CD4-positive, alpha-beta memory T cell (primary cell): ENCODE data around the gene SLX4IP. TPM values are rescaled to one million over a fixed set of nuclear protein-coding genes. Genes with fewer than 3 reads are reported as not detected.

Experiments used
- CTCF ChIA-PET: fragments of 350-600 bp; sonication (Branson Sonifier 250); formaldehyde crosslinking; loops from one replicate; lab custom pipeline; 2021; ENCODE audit warnings: inconsistent platforms; ENCODE audit not compliant: partially characterized antibody; lab: Charles Lee
- POLR2A ChIA-PET: fragments of 350-600 bp; sonication (Branson Sonifier 250); formaldehyde crosslinking; loops from one replicate; lab custom pipeline; 2021; ENCODE audit not compliant: partially characterized antibody; lab: Charles Lee
- DNase-seq, 5 donors: peaks; one replicate each; pipeline versions ENCODE4 v3.0.0 to v3.0.0-alpha.2; 2020 to 2022; ENCODE audit warnings: mixed read lengths in 1 of 5
- H3K27ac ChIP-seq: one replicate; pipeline ENCODE4 v1.7.0; 2013; ENCODE audit warnings: low read depth, low read length
- H3K27me3 ChIP-seq: 2 replicates; pipeline ENCODE4 v1.7.0; 2013; ENCODE audit warnings: mild to moderate bottlenecking, low read length, moderate library complexity; ENCODE audit not compliant: insufficient read depth
- H3K36me3 ChIP-seq: 2 replicates; pipeline ENCODE4 v1.7.0; 2013; ENCODE audit warnings: mild to moderate bottlenecking, low read length, moderate library complexity; ENCODE audit not compliant: insufficient read depth
- H3K4me1 ChIP-seq: 2 replicates; pipeline ENCODE4 v1.7.0; 2013; ENCODE audit warnings: mild to moderate bottlenecking, low read length, moderate library complexity; ENCODE audit not compliant: insufficient read depth
- H3K4me3 ChIP-seq, 2 donors: one replicate each; pipeline ENCODE4 v1.7.0; 2013; ENCODE audit warnings: low read length in 2 of 2, mild to moderate bottlenecking in 1 of 2
- H3K9me3 ChIP-seq, 2 donors: one replicate each; pipeline ENCODE4 v1.7.0; 2013; ENCODE audit warnings: low read length in 2 of 2, control low read depth in 1 of 2; ENCODE audit not compliant: control insufficient read depth in 1 of 2
- H3K27ac Mint-ChIP-seq, 7 donors: one replicate each; pipeline ENCODE4 v1.8.0; 2020 to 2021; ENCODE audit warnings: mixed read lengths in 7 of 7, mild to moderate bottlenecking in 6 of 7, inconsistent platforms in 3 of 7, moderate library complexity in 3 of 7
- H3K27me3 Mint-ChIP-seq, 2 donors: one replicate each; pipeline ENCODE4 v1.8.0; 2020 to 2021; ENCODE audit warnings: mixed read lengths in 2 of 2
- H3K36me3 Mint-ChIP-seq, 2 donors: one replicate each; pipeline ENCODE4 v1.8.0; 2020 to 2021; ENCODE audit warnings: mixed read lengths in 2 of 2, inconsistent platforms in 1 of 2, mild to moderate bottlenecking in 1 of 2
- H3K4me1 Mint-ChIP-seq, 4 donors: one replicate each; pipeline ENCODE4 v1.8.0; 2020 to 2021; ENCODE audit warnings: mixed read lengths in 4 of 4, mild to moderate bottlenecking in 1 of 4
- H3K4me3 Mint-ChIP-seq, 8 donors: one replicate each; pipeline ENCODE4 v1.8.0; 2020 to 2021; ENCODE audit warnings: mixed read lengths in 8 of 8, mild to moderate bottlenecking in 7 of 8, moderate library complexity in 6 of 8, inconsistent platforms in 3 of 8
- H3K9me3 Mint-ChIP-seq, 8 donors: one replicate each; pipeline ENCODE4 v1.8.0; 2020 to 2021; ENCODE audit warnings: mixed read lengths in 8 of 8, mild to moderate bottlenecking in 5 of 8, inconsistent platforms in 3 of 8, moderate library complexity in 1 of 8
- intact Hi-C: fragments of 100-400 bp; cut with micrococcal nuclease; formaldehyde crosslinking; loops from one replicate; pipeline ENCODE4 v1.15.1; 2023
- polyA plus RNA-seq, 2 donors: library from polyadenylated mRNA; unstranded; fragments of 300-500 nt; fragmentation: Illumina TruSeq; gene quantifications; one replicate each; pipeline ENCODE4 v1.2.3, GENCODE V29; 2021
- total RNA-seq, 2 experiments: library from RNA; stranded (reverse); gene quantifications; one replicate each; pipeline ENCODE4 v1.2.3, GENCODE V29; 2021

Gene SLX4IP
- total and polyA plus RNA-seq, 4 experiments from 2014 or later, result 1.5 to 6.6 (median 4.0) TPM

GRCh38 chr20:10563935-10564492 is 128.9 kb downstream of the SLX4IP start:
- peaks cover under 1% of the 10 kb centered on the region for H3K4me1 ChIP-seq
- peak overlapping the region in 1 of 7 donors; percentile 54 for H3K27ac Mint-ChIP-seq
- POLR2A ChIA-PET, result no interaction called here
- H3K4me3 Mint-ChIP-seq, result no peak overlapping the region
- H3K4me3 ChIP-seq, result no peak overlapping the region
- no peak overlapping the region for H3K27ac ChIP-seq
- no peaks in the 10 kb centered on the region for H3K36me3 ChIP-seq
- no peaks in the 10 kb centered on the region for H3K27me3 ChIP-seq
- no peaks in the 10 kb centered on the region for H3K9me3 Mint-ChIP-seq
- no peak for DNase-seq
- H3K36me3 Mint-ChIP-seq, result peaks cover 26 to 34% of the 10 kb centered on the region in 2 donors
- peaks cover 13 to 46% (median 24%) of the 10 kb centered on the region in 4 donors for H3K4me1 Mint-ChIP-seq
- H3K9me3 ChIP-seq, result no peaks in the 10 kb centered on the region
- intact Hi-C loops, result no loop called here
- CTCF ChIA-PET, result no interaction called here
- H3K27me3 Mint-ChIP-seq, result no peaks in the 10 kb centered on the region

GRCh38 chr20:10565191-10565921 is 130.3 kb downstream of the SLX4IP start:
- no peaks in the 10 kb centered on the region for H3K36me3 ChIP-seq
- Mint-ChIP-seq H3K36me3 (peaks cover 25 to 38% of the 10 kb centered on the region in 2 donors), H3K27me3 (no peaks in the 10 kb centered on the region), H3K9me3 (no peaks in the 10 kb centered on the region), H3K4me3 (no peak overlapping the region), H3K4me1 (peaks cover 16 to 55% (median 26%) of the 10 kb centered on the region in 4 donors), H3K27ac (no peak overlapping the region)
- ChIA-PET POLR2A (no interaction called here), CTCF (no interaction called here)
- H3K27me3 ChIP-seq, result no peaks in the 10 kb centered on the region
- H3K4me3 ChIP-seq, result no peak overlapping the region
- no peaks in the 10 kb centered on the region for H3K4me1 ChIP-seq
- intact Hi-C loops, result no loop called here
- DNase-seq, result no peak
- no peak overlapping the region for H3K27ac ChIP-seq
- H3K9me3 ChIP-seq, result no peaks in the 10 kb centered on the region

GRCh38 chr20:10565922-10566897 is 131.1 kb downstream of the SLX4IP start:
- ChIA-PET POLR2A (no interaction called here), CTCF (interaction anchor here (0.7 kb wide), 1 partner anchor 9 kb away, joined by 3 read pairs; no protein-coding TSS in a partner anchor)
- no peaks in the 10 kb centered on the region for H3K9me3 Mint-ChIP-seq
- Histone ChIP-seq H3K4me3 (no peak overlapping the region), H3K27ac (no peak overlapping the region), H3K4me1 (peaks cover 3% of the 10 kb centered on the region), H3K9me3 (no peaks in the 10 kb centered on the region), H3K27me3 (no peaks in the 10 kb centered on the region), H3K36me3 (no peaks in the 10 kb centered on the region)
- H3K27ac Mint-ChIP-seq, result no peak overlapping the region
- peaks cover 18 to 56% (median 27%) of the 10 kb centered on the region in 4 donors for H3K4me1 Mint-ChIP-seq
- no peak for DNase-seq
- intact Hi-C loops, result no loop called here
- no peaks in the 10 kb centered on the region for H3K27me3 Mint-ChIP-seq
- no peak overlapping the region for H3K4me3 Mint-ChIP-seq
- H3K36me3 Mint-ChIP-seq, result peaks cover 23 to 37% of the 10 kb centered on the region in 2 donors

- H3K36me3 Mint-ChIP-seq, result peaks cover 20 to 34% of the 10 kb centered on the region in 2 donors
These were observed 132.9 kb downstream of the SLX4IP start for GRCh38 chr20:10568032-10568431.

GRCh38 chr20:10571313-10571815 is 136.3 kb downstream of the SLX4IP start:
- H3K4me1 Mint-ChIP-seq, result peaks cover 23 to 48% (median 29%) of the 10 kb centered on the region in 4 donors
- no peak for DNase-seq
- Histone ChIP-seq H3K9me3 (no peaks in the 10 kb centered on the region), H3K4me3 (no peak overlapping the region), H3K27me3 (no peaks in the 10 kb centered on the region), H3K36me3 (no peaks in the 10 kb centered on the region), H3K27ac (no peak overlapping the region), H3K4me1 (peaks cover 12% of the 10 kb centered on the region)
- ChIA-PET CTCF (no interaction called here), POLR2A (no interaction called here)
- intact Hi-C loops, result no loop called here
- H3K27ac Mint-ChIP-seq, result peak overlapping the region in 6 of 7 donors; percentile 32 to 86 (median 58)
- H3K27me3 Mint-ChIP-seq, result no peaks in the 10 kb centered on the region
- peaks cover 19 to 37% of the 10 kb centered on the region in 2 donors for H3K36me3 Mint-ChIP-seq
- H3K9me3 Mint-ChIP-seq, result no peaks in the 10 kb centered on the region
- H3K4me3 Mint-ChIP-seq, result peak overlapping the region in 1 of 8 donors; percentile 26

More at GRCh38 chr20:10568032-10568431, 132.9 kb downstream of the SLX4IP start:
- H3K4me1 ChIP-seq, result peaks cover 12% of the 10 kb centered on the region
- peak in 4 of 5 donors; percentile 8 to 40 (median 20) for DNase-seq
- peaks cover 25 to 69% (median 35%) of the 10 kb centered on the region in 4 donors for H3K4me1 Mint-ChIP-seq
- H3K27me3 Mint-ChIP-seq, result no peaks in the 10 kb centered on the region
- H3K4me3 Mint-ChIP-seq, result no peak overlapping the region
- peak overlapping the region in 1 of 7 donors; percentile 50 for H3K27ac Mint-ChIP-seq
- H3K27ac ChIP-seq, result no peak overlapping the region
- ChIA-PET CTCF (no interaction called here), POLR2A (interaction anchor here (0.7 kb wide), 1 partner anchor 23 kb away, joined by 3 read pairs; no protein-coding TSS in a partner anchor)
- H3K27me3 ChIP-seq, result no peaks in the 10 kb centered on the region
- no peaks in the 10 kb centered on the region for H3K36me3 ChIP-seq
- H3K4me3 ChIP-seq, result no peak overlapping the region
- no peaks in the 10 kb centered on the region for H3K9me3 ChIP-seq
- intact Hi-C loops, result no loop called here
- no peaks in the 10 kb centered on the region for H3K9me3 Mint-ChIP-seq

- Mint-ChIP-seq H3K9me3 (no peaks in the 10 kb centered on the region), H3K4me3 (no peak overlapping the region), H3K4me1 (peaks cover 17 to 33% (median 26%) of the 10 kb centered on the region in 4 donors), H3K27ac (no peak overlapping the region), H3K36me3 (peaks cover 13 to 32% of the 10 kb centered on the region in 2 donors), H3K27me3 (no peaks in the 10 kb centered on the region)
- no peak overlapping the region for H3K4me3 ChIP-seq
- H3K36me3 ChIP-seq, result no peaks in the 10 kb centered on the region
- ChIA-PET CTCF (no interaction called here), POLR2A (no interaction called here)
- no peak overlapping the region for H3K27ac ChIP-seq
- H3K9me3 ChIP-seq, result no peaks in the 10 kb centered on the region
- intact Hi-C loops, result no loop called here
- H3K27me3 ChIP-seq, result no peaks in the 10 kb centered on the region
- H3K4me1 ChIP-seq, result peaks cover 12% of the 10 kb centered on the region
- DNase-seq, result no peak
These were observed 137.7 kb downstream of the SLX4IP start for GRCh38 chr20:10572853-10573252.
